Activated CD8-positive, alpha-beta memory T cell treated with anti-CD3 and anti-CD28 coated beads, Interleukin-2, amount 50 U/mL, for 1 hour (primary cell): ENCODE measurements around the gene HS6ST3.
"Not testable (repeated sequence)": the region's sequence is repeated elsewhere in the genome, so short reads cannot be mapped to it uniquely, and the experiment has no call there.

Source experiments
- DNase-seq: peaks from one replicate; pipeline ENCODE4 v3.0.0-alpha.2; 2020; ENCODE audit errors: extremely low read depth

The HS6ST3 gene

GRCh38 chr13:96091164-96092117, 1.5 kb downstream of the HS6ST3 start:
- DNase-seq = no peak

GRCh38 chr13:96093296-96094006, 3.5 kb downstream of the HS6ST3 start:
- no peak for DNase-seq

GRCh38 chr13:96100457-96101220, 10.7 kb downstream of the HS6ST3 start:
- DNase-seq = no peak

GRCh38 chr13:96104516-96104915, 14.6 kb downstream of the HS6ST3 start:
- DNase-seq = no peak

GRCh38 chr13:96108072-96108471, 18.2 kb downstream of the HS6ST3 start:
- DNase-seq = not testable (repeated sequence)

- no peak for DNase-seq
These were observed 19.2 kb downstream of the HS6ST3 start for GRCh38 chr13:96109125-96109524.

- DNase-seq = no peak
These were observed 23.0 kb downstream of the HS6ST3 start for GRCh38 chr13:96112936-96113335.

GRCh38 chr13:96115368-96115767, 25.5 kb downstream of the HS6ST3 start:
- not testable (repeated sequence) for DNase-seq

- no peak for DNase-seq
These were observed 30.0 kb downstream of the HS6ST3 start for GRCh38 chr13:96119921-96120320.

- no peak for DNase-seq
These were observed 41.0 kb downstream of the HS6ST3 start for GRCh38 chr13:96130818-96131340.

- no peak for DNase-seq
These were observed 51.1 kb downstream of the HS6ST3 start for GRCh38 chr13:96141032-96141431.

GRCh38 chr13:96159725-96160124, 69.8 kb downstream of the HS6ST3 start:
- DNase-seq = no peak

- no peak for DNase-seq
These were observed 71.2 kb downstream of the HS6ST3 start for GRCh38 chr13:96161141-96161540.

- no peak for DNase-seq
These were observed 75.9 kb downstream of the HS6ST3 start for GRCh38 chr13:96165840-96166239.

GRCh38 chr13:96172066-96172465, 82.2 kb downstream of the HS6ST3 start:
- no peak for DNase-seq

- DNase-seq = no peak
These were observed 88.9 kb downstream of the HS6ST3 start for GRCh38 chr13:96178759-96179158.

- no peak for DNase-seq
These were observed 89.4 kb downstream of the HS6ST3 start for GRCh38 chr13:96179309-96179708.

- DNase-seq = no peak
These were observed 92.0 kb downstream of the HS6ST3 start for GRCh38 chr13:96181911-96182310.

GRCh38 chr13:96185818-96186217, 95.9 kb downstream of the HS6ST3 start:
- DNase-seq = no peak

- DNase-seq = no peak
These were observed 101.5 kb downstream of the HS6ST3 start for GRCh38 chr13:96191367-96191766.

GRCh38 chr13:96193728-96194310, 103.9 kb downstream of the HS6ST3 start:
- DNase-seq = no peak
